HEK293T (cell line): ENCODE measurements around the gene NUDT17.

ENCODE experiments used
- ARNT ChIP-seq: fragments of 450-650 bp; IDR thresholded peaks from 2 replicates; pipeline ENCODE4 v1.6.1; 2017; ENCODE audit warnings: mild to moderate bottlenecking
- BHLHE40 ChIP-seq: fragments of 450-650 bp; IDR thresholded peaks from 2 replicates; pipeline ENCODE4 v1.6.1; 2016; ENCODE audit warnings: mild to moderate bottlenecking, moderate library complexity, borderline replicate concordance
- FOXA1 ChIP-seq: fragments of 450-650 bp; IDR thresholded peaks from 2 replicates; pipeline ENCODE4 v1.6.1; 2016; ENCODE audit warnings: mild to moderate bottlenecking
- FOXK2 ChIP-seq: fragments of 450-650 bp; IDR thresholded peaks from 2 replicates; pipeline ENCODE4 v1.6.1; 2016; ENCODE audit warnings: mild to moderate bottlenecking
- HDGF ChIP-seq: fragments of 450-650 bp; IDR thresholded peaks from 2 replicates; pipeline ENCODE4 v1.6.1; 2017; ENCODE audit warnings: antibody characterized with exemption, borderline replicate concordance
- SP1 ChIP-seq: fragments of 450-650 bp; IDR thresholded peaks from 2 replicates; pipeline ENCODE4 v1.6.1; 2017
- SUZ12 ChIP-seq: fragments of 450-650 bp; IDR thresholded peaks from 2 replicates; pipeline ENCODE4 v1.6.1; 2016; ENCODE audit warnings: mild to moderate bottlenecking
- TARDBP ChIP-seq: fragments of 450-650 bp; IDR thresholded peaks from 2 replicates; pipeline ENCODE4 v1.6.1; 2016

DNA sequence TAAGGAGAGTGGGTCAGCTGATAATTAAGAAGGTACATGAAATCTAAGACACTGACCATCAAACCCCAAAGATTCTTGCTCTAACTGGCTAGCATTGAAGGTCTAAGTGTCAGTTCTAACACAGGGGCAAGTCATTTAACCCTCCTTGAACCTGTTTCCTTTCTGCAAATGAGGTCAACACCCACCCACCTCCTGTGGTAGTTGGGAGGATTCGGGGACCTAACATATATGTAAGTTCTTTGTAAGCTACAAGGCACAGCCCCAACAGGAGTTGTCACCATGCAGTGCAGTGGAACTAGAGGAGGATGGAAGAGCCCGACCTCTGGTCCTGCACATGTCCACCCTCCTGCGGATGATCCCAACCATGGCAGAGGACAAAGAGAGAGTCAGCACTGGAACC, 2.4 kb downstream of the NUDT17 start:
- TF ChIP-seq SP1 (no peak), ARNT (no peak), SUZ12 (no peak), TARDBP (no peak), HDGF (no peak), FOXK2 (no peak), BHLHE40 (no peak), FOXA1 (no peak)
